Esophagus mucosa (tissue), 1 donor: ENCODE data around the gene CBFA2T3. TPM values are rescaled to one million over a fixed set of nuclear protein-coding genes. Genes with fewer than 3 reads are reported as not detected.

Experiments used
- ATAC-seq: fragments of 200-7000 bp; cut with Tn5 transposase; one replicate; pipeline ENCODE4 v1.9.1; 2020
- total RNA-seq: library from RNA; stranded (reverse); gene quantifications from one replicate; pipeline ENCODE4 v1.2.4, GENCODE V29; 2023
- donor health status: DM: yes; HTN: yes; CAD: no.

The CBFA2T3 gene
- total RNA-seq, 1 donor from 2014 or later = 1.1 TPM

DNA sequence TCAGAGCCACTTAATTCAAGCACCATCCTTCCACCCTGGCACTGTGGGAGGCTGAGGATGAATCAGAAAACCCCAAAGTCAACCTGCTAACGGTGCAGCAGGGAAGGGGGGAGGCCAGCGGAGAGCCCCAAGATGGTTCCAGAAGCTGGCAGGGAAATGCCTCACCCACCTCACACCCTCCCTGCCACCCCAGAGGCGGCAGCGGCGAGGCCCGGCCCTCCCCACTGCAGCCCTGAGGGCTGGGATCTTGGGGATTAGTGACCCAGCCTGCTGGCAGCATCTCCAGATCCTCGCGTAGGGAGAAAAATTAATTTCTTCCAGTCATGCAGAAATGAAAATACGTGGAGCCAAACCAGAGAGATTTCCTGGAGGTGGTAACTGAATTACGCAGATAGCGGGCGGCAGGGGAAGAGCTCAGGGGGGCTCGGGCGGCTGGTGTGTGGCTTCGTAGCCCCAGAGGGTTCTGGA, 38.2 kb downstream of the CBFA2T3 start:
- no peak for ATAC-seq

- ATAC-seq = peak; percentile 53
Measured at GRCh38 chr16:88938119-88938776, 38.8 kb downstream of the CBFA2T3 start.

- ATAC-seq = no peak
Measured at GRCh38 chr16:88937206-88937621, 39.8 kb downstream of the CBFA2T3 start.

DNA sequence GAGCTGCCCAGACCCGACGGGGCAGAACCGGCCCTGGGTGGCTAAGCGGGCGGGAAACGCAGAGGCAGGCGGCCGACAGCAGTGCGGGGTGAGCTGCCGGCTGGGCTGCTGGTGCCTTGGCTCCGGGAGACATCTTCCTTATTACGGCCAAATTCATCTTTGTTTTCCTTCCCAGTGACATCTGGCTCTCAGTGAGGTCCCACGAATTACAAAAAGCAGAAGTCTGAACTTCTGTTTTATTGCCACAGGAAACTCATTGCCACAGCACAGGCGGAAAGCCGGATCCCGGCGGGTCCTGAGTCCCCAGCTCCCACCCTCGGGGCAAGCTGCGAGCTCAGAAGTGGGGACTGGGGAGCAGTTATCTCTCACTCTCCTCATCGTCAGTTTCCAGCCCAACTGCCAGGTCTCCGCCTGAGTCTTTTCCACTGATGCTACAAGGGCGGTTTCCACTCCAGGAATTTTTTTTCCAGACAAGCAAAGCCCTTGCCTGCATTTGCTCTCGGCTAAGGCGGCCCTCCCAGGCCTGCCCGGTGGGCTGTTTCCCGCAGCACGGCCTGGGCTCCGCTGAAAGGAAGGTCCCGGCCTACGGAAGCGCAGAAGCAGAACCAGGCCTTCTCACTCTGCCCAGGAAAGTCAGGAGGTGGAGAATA, 40.3 kb downstream of the CBFA2T3 start:
- ATAC-seq = no peak

- no peak for ATAC-seq
Measured at GRCh38 chr16:88936008-88936555, 40.9 kb downstream of the CBFA2T3 start.

GRCh38 chr16:88934066-88934667, 42.8 kb downstream of the CBFA2T3 start:
- no peak for ATAC-seq

DNA sequence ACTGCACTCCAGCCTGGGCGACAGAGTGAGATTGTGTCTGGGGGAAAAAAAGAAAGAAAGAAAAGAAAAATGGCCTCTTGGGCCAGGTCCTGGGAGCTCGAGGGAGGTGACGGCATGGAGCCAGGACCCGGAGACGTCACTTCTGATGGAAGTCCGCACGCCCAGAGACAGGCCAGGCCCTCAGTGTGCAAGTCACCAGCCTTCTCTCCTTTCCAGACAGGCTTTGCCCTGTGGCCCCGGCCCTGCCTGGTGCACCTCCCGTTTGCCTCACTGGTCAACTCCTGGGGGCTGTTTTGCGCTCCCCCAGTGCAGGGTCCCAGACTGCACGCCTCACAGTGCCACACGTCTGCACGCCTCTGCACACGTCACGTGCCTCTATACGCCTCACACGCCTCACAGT, 44.1 kb downstream of the CBFA2T3 start:
- no peak for ATAC-seq

- no peak for ATAC-seq
Measured at GRCh38 chr16:88931936-88932335, 45.1 kb downstream of the CBFA2T3 start.

DNA sequence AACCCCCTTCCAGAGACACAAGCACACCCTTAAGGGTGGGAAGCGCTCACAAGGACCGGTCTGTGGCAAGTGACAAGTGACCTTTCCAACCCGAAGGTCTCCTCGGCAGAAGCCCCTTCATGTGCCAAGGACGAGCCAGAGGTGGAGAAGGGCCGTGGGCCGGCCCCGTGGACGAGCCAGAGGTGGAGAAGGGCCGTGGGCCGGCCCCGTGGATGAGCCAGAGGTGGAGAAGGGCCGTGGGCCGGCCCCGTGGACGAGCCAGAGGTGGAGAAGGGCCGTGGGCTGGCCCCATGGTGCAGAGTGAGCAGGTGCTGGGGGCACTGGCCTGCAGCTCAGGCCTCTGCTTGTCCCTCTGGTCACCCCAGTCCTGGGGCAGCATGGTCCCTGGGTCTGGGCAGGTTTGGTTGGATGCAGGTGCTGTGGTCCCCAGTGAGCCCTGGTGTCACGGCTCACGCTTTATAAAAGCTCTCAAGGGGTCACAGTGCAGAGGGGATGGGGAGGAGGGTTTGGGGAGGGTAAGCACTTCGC, 45.6 kb downstream of the CBFA2T3 start:
- no peak for ATAC-seq

DNA sequence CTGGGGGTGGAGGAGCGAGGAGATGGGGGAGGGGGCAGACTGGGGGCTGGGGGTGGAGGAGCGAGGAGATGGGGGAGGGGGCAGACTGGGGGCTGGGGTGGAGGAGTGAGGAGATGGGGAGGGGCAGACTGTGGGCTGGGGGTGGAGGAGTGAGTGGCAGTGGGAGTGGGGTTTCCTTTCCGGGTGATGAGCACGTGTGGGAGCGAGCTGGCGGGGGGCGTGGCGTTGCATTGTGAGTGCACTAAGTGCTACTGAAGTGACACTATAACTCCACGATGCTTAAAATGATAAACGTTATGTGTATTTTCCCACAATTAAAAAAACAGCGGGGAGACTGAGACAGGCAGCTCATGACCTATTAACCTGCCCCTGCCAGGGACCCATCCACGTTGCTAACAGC, 46.3 kb downstream of the CBFA2T3 start:
- no peak for ATAC-seq

DNA sequence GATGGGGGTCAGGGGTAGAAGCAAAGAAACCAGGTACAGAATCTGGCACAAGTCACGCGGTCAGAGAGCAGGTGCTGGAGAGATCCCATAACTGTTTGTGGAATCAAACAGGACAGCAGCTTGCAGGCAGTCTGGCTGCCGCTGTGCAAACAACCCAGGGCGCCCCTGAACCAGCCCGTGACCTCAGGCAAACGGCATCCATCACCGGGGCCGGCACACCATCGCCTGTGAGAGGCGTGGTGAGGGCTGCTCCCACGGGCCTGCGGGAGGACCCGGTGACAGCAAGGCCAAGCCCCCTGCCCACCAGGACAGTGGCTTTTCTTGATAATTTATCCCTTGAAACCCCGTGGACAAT, 47.9 kb downstream of the CBFA2T3 start:
- ATAC-seq = no peak

DNA sequence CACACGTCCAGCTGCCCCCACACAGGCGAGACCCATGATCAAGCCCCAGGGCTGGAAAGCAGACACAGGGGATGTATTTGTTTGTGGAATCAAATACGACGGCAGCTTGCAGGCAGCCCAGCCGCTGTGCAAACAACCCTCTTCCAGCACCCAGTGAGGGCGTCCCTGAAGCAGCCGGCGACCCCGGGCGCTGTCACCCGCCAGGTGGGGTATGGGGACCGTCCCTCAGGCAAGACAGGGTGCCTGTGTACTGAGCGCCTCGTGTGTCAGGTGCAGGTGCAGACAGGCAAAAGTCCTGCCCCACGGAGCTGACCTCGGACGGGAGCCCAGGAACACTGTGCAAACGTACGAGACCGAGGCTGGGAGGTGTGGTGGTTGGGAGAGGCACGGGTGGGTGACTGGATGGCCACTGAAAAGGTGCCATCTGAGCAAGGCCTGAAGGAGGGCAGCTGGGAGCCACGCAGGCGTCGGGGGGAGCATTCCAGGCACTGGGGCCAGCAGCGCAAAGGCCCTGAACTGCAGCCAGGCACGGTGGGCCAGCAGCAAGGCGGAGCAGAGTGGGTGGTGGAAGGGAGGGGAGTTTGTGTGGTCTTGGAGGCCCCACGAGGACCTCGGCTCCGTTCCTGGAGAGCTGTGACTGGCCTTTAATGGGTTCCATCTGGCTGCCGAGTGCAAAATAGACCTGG, 48.5 kb downstream of the CBFA2T3 start:
- no peak for ATAC-seq

GRCh38 chr16:88927661-88928060, 49.3 kb downstream of the CBFA2T3 start:
- no peak for ATAC-seq

DNA sequence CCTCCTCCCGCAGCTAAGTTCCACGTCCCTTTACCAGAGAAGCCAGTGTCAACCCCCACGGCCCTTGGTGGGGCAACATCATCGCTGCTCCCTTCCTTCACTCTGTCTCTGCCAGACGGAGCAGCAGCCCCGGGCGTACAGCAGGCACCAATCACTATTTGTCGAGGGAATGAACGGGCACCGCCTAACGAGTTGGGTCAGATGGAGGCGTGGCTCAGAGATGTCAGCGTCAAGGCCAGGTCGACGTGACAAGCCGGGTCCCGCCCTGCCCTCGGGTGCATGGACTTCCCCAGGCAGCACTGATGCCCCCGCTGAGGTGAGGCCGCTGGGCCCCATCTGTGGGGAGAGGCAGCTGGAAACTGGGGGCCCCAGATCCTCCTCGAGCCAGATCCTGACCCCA, 50.0 kb downstream of the CBFA2T3 start:
- ATAC-seq = peak; percentile 72

DNA sequence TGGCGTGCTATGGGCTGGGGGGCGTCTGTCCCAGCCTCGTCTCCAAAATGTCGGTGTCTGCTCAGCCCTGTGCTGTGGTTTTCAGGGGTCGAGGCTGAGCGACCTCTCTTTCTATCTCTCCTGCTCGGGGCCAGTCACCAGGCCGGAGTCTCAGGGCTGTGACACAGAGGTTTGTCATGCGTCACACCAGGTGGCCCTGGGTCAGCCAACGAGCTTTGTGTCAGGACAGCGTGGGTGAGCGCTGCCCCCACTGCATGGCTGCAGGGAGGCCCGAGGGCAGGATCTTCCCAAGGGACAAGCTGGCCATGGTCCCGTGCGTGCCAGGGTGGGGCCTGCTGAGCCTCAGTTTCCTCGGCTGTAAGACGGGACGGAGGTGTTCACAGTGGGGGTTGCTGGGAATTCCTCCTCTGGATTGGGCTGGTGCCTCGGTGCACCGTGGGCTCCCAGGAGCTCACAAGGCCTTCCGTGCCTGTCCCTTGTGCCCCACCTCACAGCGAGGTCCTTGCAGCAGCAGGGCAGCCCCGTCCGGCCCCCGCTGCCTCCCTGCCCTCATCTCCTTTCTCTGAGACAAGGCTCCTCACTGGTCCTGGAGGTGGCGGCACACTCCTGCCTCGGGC, 50.5 kb downstream of the CBFA2T3 start:
- ATAC-seq = no peak

GRCh38 chr16:88925540-88925887, 51.5 kb downstream of the CBFA2T3 start:
- ATAC-seq = no peak

GRCh38 chr16:88924834-88925539, 52.0 kb downstream of the CBFA2T3 start:
- peak; percentile 55 for ATAC-seq

DNA sequence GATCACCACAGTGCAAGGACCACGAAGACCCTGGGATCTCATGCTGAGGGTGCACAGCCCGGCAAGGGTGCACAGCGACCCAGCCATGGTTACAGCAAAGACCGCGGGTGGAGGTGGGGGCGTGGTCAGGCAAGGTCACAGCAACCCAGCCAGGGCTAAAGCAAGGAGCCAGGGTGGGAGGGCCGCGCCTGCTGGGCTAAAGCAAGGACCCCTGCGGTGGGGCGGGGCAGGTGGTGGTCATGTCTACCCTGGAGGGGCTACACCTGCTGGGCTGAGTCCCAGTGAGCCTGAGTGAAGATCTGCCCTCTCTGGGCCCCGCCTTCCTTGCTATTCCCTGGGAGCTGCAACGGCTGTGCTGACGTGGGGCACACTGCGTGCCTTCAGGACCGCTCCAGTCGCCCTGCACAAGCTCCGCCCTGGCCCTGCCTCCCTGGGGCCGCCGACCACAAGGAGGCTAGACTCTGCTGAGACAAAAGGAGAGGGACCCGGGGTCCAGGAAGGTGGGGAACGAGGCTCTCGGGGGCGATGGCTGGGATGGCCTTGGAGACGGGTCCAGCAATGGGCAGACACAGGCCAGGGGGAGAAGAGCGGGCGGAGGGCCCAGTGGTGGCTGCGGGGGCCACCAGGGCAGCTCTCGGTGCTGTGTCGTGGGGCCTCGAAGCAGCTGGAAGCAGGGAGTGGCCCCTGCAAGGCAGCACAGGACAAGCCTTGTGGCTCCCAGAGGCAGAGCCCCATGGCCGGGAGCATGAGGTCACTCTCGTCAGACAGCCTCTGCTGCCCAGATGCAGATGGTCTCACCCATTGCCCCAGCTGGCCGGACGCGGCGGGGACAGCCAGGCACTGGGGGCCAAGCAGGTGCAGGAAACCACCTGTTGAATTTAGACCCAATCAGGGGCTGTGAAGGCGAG, 52.8 kb downstream of the CBFA2T3 start:
- ATAC-seq = no peak

DNA sequence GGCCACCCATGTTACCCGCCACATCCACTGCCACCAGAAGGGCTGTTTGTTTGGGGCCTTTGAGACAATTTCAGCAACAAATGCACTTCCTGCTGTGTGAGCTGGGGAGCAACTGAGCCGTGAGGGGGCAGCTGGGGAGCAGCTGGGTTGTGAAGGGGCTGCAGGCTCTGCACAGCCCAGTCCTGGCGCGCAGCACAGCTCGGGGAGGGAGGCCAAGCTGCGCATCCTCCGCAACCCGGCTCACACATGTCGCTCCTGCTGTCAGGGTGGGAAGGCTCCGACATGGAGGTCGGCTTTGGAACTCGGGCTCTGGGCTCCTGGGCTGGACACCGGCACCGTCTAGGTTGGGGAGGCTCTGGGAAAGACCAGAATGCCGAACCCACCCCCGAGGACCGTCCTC, 53.6 kb downstream of the CBFA2T3 start:
- no peak for ATAC-seq

DNA sequence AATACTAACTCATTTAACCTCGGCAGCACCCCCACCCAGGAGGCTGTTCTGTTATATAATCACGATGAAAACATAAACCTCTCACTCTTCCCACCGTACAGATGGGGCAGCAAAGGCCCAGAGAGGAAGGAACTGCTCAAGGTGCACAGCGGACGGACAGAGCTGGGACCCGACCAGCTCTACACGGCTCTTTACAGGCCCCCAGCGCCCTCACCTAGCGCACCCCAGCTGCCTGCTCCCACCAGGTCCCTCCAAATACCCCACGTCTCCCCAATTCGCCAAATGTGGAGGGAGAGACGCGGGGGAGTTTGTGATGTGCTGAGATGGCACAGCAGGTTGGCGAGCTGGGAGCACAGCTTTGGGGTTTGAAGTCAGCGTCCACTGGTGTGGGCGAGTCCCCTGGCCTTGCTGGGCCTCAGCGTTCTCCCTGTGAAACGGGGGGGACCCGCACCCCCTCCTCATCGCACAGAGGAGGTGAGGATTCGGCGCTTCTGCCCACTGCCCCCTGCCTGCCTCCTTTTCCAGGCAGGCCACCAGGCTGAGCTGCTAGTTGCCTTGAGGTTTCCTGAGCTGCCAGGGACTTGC, 54.1 kb downstream of the CBFA2T3 start:
- ATAC-seq = no peak
